GM12878 (cell line): ENCODE results near the gene MBD3. TPM values are rescaled to one million over a fixed set of nuclear protein-coding genes. Genes with fewer than 3 reads are reported as not detected.
A peak's percentile ranks its signal among the peaks of the same experiment; 100 is the strongest.

Experiments used
- BHLHE40 ChIP-seq, 2 experiments: fragments of 450-650 bp in 1 of 2; IDR thresholded peaks; 2 replicates each; pipeline ENCODE4 v1.6.1; 2011 to 2017; ENCODE audit warnings: low read depth in 2 of 2, borderline replicate concordance in 1 of 2, improper control_type of control experiment in 1 of 2, low read length in 1 of 2, mild to moderate bottlenecking in 1 of 2
- CBX5 ChIP-seq: sonication (generic); IDR thresholded peaks from 2 replicates; pipeline ENCODE4 v1.6.1; 2016; ENCODE audit warnings: low read depth, moderate library complexity, mild to moderate bottlenecking, inconsistent platforms
- CTCF ChIP-seq, 3 experiments: IDR thresholded peaks in 2 of 3; conservative IDR thresholded peaks in 1 of 3; 2 replicates each; pipeline ENCODE4 v1.5.1; 2011; ENCODE audit warnings: low read depth in 3 of 3, low read length in 3 of 3, mild to moderate bottlenecking in 3 of 3, control low read depth in 2 of 3, moderate library complexity in 2 of 3, inconsistent platforms in 1 of 3, mixed read lengths in 1 of 3; ENCODE audit not compliant: control insufficient read depth in 2 of 3, insufficient read depth in 1 of 3; ENCODE audit errors: extremely low read depth in 1 of 3
- E4F1 ChIP-seq: fragments of 450-650 bp; IDR thresholded peaks from 2 replicates; pipeline ENCODE4 v1.6.1; 2018; ENCODE audit warnings: borderline replicate concordance, mild to moderate bottlenecking; ENCODE audit not compliant: partially characterized antibody
- EED ChIP-seq: sonication (generic); IDR thresholded peaks from 2 replicates; pipeline ENCODE4 v1.6.1; 2016; ENCODE audit warnings: antibody characterized with exemption, low read depth
- EGR1 ChIP-seq, 2 experiments: IDR thresholded peaks; 1 replicate in 1 of 2; 2 replicates in 1 of 2; pipeline ENCODE4 v1.6.1; 2011 to 2012; ENCODE audit warnings: low read depth in 2 of 2, low read length in 2 of 2, borderline replicate concordance in 1 of 2, mild to moderate bottlenecking in 1 of 2, moderate library complexity in 1 of 2
- ESRRA ChIP-seq: IDR thresholded peaks from 2 replicates; pipeline ENCODE4 v1.6.1; 2012; ENCODE audit warnings: mild to moderate bottlenecking, low read length, improper control_type of control experiment
- FOS ChIP-seq: IDR thresholded peaks from 3 replicates; pipeline ENCODE4 v1.6.1; 2011; ENCODE audit warnings: borderline replicate concordance; ENCODE audit not compliant: insufficient read length; ENCODE audit errors: extremely low read depth
- GABPA ChIP-seq: IDR thresholded peaks from 2 replicates; pipeline ENCODE4 v1.6.1; 2014; ENCODE audit warnings: antibody characterized with exemption, low read depth, mild to moderate bottlenecking, inconsistent platforms
- HDAC2 ChIP-seq: fragments of 200-600 bp; sonication (generic); IDR thresholded peaks from 2 replicates; pipeline ENCODE4 v1.6.1; 2017
- MTA2 ChIP-seq: fragments of 450-650 bp; IDR thresholded peaks from 2 replicates; pipeline ENCODE4 v1.6.1; 2016; ENCODE audit warnings: low read depth, mild to moderate bottlenecking, moderate library complexity
- PAX8 ChIP-seq: fragments of 450-650 bp; IDR thresholded peaks from 2 replicates; pipeline ENCODE4 v1.6.1; 2017; ENCODE audit warnings: mild to moderate bottlenecking, moderate library complexity
- PRDM15 ChIP-seq: fragments of 450-650 bp; formaldehyde crosslinking; IDR thresholded peaks from 2 replicates; pipeline ENCODE4 v1.4.0; 2020; ENCODE audit warnings: mild to moderate bottlenecking, moderate library complexity
- SMARCA5 ChIP-seq: fragments of 450-650 bp; IDR thresholded peaks from 2 replicates; pipeline ENCODE4 v1.6.1; 2017; ENCODE audit warnings: mild to moderate bottlenecking
- SREBF2 ChIP-seq: IDR thresholded peaks from 2 replicates; pipeline ENCODE4 v1.6.1; 2012; ENCODE audit warnings: mild to moderate bottlenecking, low read length
- ZBTB11 ChIP-seq: fragments of 450-650 bp; formaldehyde crosslinking; IDR thresholded peaks from 2 replicates; pipeline ENCODE4 v1.5.0; 2022; ENCODE audit warnings: mild to moderate bottlenecking, missing genetic modification characterization
- ZNF274 ChIP-seq: IDR thresholded peaks from one replicate; pipeline ENCODE4 v1.8.0; 2011; ENCODE audit not compliant: insufficient read length, insufficient read depth
- polyA plus RNA-seq, 11 experiments: library from polyadenylated mRNA; depleted of rRNA in 4 of 11; unstranded in 6 of 11; stranded (reverse) in 5 of 11; fragments of >200 nt; fragmentation: Nextera tagmentation in 4 of 11; fragmentation: Illumina TruSeq in 1 of 11; extraction: Ambion mirVana in 4 of 11; extraction: Trizol in 1 of 11; gene quantifications; 1 replicate in 1 of 11; 2 replicates in 10 of 11; pipeline versions ENCODE4 v1.2.1 to v1.2.3, GENCODE V29; 2011 to 2016; ENCODE audit warnings: inconsistent platforms in 2 of 11, missing spikeins in 2 of 11, low read depth in 1 of 11
- total RNA-seq, 4 experiments: library from RNA; depleted of rRNA in 3 of 4; stranded (reverse); fragments of >200 nt in 3 of 4; fragmentation: Illumina TruSeq in 1 of 4; extraction: Trizol in 1 of 4; gene quantifications; 2 replicates each; pipeline versions ENCODE4 v1.2.1 to v1.2.3, GENCODE V29; 2013 to 2021

Gene MBD3
- total and polyA plus RNA-seq, 10 of the 15 experiments (the other 5 are each of a cell fraction or from before 2014, with no cell fraction given), result 0.13 to 107 (median 21.9) TPM

- TF ChIP-seq E4F1, result no peak
- TF ChIP-seq EGR1 (IDR thresholded peaks at IDR 0.05; ENCODE audit: borderline replicate concordance in 1 of 2, low read depth in 2 of 2, low read length in 2 of 2), result peak in 1 of 2 experiments; percentile 96; a peak in 2 of 3 replicates
- TF ChIP-seq BHLHE40 (IDR thresholded peaks at IDR 0.05; ENCODE audit: borderline replicate concordance in 1 of 2, low read depth in 2 of 2, low read length in 1 of 2), result peak; percentile 62 to 94; a peak in 3 of 4 replicates
- no peak for TF ChIP-seq ZNF274
- TF ChIP-seq CTCF (IDR thresholded peaks at IDR 0.05 in 2 of 3, conservative IDR thresholded peaks at IDR 0.05 in 1 of 3; ENCODE audit: control insufficient read depth in 2 of 3, extremely low read depth in 1 of 3, insufficient read depth in 1 of 3, low read depth in 3 of 3, low read length in 3 of 3), result no peak
- no peak for TF ChIP-seq FOS
- TF ChIP-seq ZBTB11 (CRISPR knock-in tag), result no peak
- peak; percentile 82 for TF ChIP-seq SMARCA5
- TF ChIP-seq CBX5, result no peak
- no peak for TF ChIP-seq ESRRA
- no peak for TF ChIP-seq EED
- no peak for TF ChIP-seq MTA2
- no peak for TF ChIP-seq HDAC2
- no peak for TF ChIP-seq PRDM15 (CRISPR knock-in tag)
- TF ChIP-seq SREBF2, result no peak
- no peak for TF ChIP-seq GABPA
- TF ChIP-seq PAX8, result no peak
Measured at GRCh38 chr19:1592024-1592754, 476 bp downstream of the MBD3 start (continued).
